ENCODE results near the gene PSMD1.

The PSMD1 gene

DNA sequence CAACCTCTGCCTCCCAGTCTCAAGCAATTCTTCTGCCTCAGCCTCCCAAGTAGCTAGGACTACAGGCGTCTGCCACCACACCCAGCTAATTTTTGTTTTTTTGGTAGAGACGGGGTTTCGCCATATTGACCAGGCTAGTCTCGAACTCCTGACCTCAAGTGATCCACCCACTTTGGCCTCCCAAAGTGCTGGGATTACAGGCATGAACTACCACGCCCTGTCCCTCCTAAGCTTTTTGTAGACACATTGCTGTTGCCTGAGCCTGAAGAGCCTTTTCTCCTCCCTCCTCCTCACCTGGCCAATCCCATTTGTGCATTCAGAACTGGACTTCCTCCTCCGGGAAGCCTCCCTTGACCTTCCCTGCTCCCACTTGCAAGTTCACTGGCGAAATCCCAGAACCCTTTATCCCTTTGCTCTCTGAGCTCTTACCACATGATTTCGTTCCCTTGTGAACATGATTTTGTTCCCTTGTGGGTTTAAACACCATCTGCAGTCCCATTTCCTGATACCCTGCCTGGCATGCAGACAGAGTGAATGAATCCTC, 16.8 kb upstream of the PSMD1 start:
- Histone ChIP-seq H3F3A (ENCODE audit: control insufficient read depth, insufficient read depth) (no peaks in the 10 kb centered on the region), H3K79me2 (ENCODE audit: control insufficient read depth, low read length) (no peaks in the 10 kb centered on the region), H3K4me1 (ENCODE audit: control insufficient read depth, low read length) (peaks cover 1% of the 10 kb centered on the region), H3K4me2 (ENCODE audit: low read length) (no peak overlapping the region), H4K20me1 (ENCODE audit: control insufficient read depth, insufficient read depth, low read depth, low read length) (no peaks in the 10 kb centered on the region), H3K9me3 (ENCODE audit: control insufficient read depth, insufficient read depth, low read length) (no peaks in the 10 kb centered on the region), H3K27me3 (ENCODE audit: control insufficient read depth, low read length) (peaks cover 45% of the 10 kb centered on the region), H3K9me2 (replicated peaks; ENCODE audit: control insufficient read depth, low read length) (no peaks in the 10 kb centered on the region), H3K36me3 (ENCODE audit: control insufficient read depth, low read length) (no peaks in the 10 kb centered on the region), H3K4me3 (ENCODE audit: low read length) (no peak overlapping the region), H3K27ac (ENCODE audit: low read depth, low read length) (no peak overlapping the region)
- TF ChIP-seq EZH2phosphoT487 (IDR thresholded peaks at IDR 0.05; ENCODE audit: borderline replicate concordance, low read length) (no peak), CTCF (IDR thresholded peaks at IDR 0.05; ENCODE audit: low read depth, low read length, poor library complexity, severe bottlenecking) (no peak)

GRCh38 chr2:231041061-231041689, 15.5 kb upstream of the PSMD1 start:
- Histone ChIP-seq H3K9me3 (ENCODE audit: control insufficient read depth, insufficient read depth, low read length) (no peaks in the 10 kb centered on the region), H3K27me3 (ENCODE audit: control insufficient read depth, low read length) (peaks cover 42% of the 10 kb centered on the region), H3F3A (ENCODE audit: control insufficient read depth, insufficient read depth) (no peaks in the 10 kb centered on the region), H3K9me2 (replicated peaks; ENCODE audit: control insufficient read depth, low read length) (no peaks in the 10 kb centered on the region), H4K20me1 (ENCODE audit: control insufficient read depth, insufficient read depth, low read depth, low read length) (no peaks in the 10 kb centered on the region), H3K4me3 (ENCODE audit: low read length) (no peak overlapping the region), H3K27ac (ENCODE audit: low read depth, low read length) (no peak overlapping the region), H3K4me2 (ENCODE audit: low read length) (no peak overlapping the region), H3K79me2 (ENCODE audit: control insufficient read depth, low read length) (no peaks in the 10 kb centered on the region), H3K4me1 (ENCODE audit: control insufficient read depth, low read length) (no peaks in the 10 kb centered on the region), H3K36me3 (ENCODE audit: control insufficient read depth, low read length) (no peaks in the 10 kb centered on the region)
- TF ChIP-seq CTCF (IDR thresholded peaks at IDR 0.05; ENCODE audit: low read depth, low read length, poor library complexity, severe bottlenecking) (no peak), EZH2phosphoT487 (IDR thresholded peaks at IDR 0.05; ENCODE audit: borderline replicate concordance, low read length) (no peak)

DNA sequence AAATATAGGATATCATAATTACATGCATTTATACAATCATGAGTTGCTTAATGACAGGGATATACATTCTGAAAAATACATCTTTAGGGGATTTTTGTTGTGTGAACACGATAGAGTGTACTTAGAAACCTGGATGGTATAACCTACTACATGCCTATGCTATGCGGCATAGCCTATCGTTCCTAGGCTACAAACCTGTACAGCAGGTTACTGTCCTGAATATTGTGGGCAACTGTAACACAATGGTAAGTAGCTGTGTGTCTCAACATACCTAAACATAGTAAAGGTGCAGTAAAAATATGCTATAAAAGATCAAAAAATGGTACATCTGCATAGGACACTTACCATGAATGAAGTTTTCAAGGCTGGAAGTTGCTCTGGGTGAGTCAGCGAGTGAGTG, 12.9 kb upstream of the PSMD1 start:
- TF ChIP-seq CTCF (IDR thresholded peaks at IDR 0.05; ENCODE audit: low read depth, low read length, poor library complexity, severe bottlenecking) (no peak), EZH2phosphoT487 (IDR thresholded peaks at IDR 0.05; ENCODE audit: borderline replicate concordance, low read length) (no peak)
- Histone ChIP-seq H3K9me3 (ENCODE audit: control insufficient read depth, insufficient read depth, low read length) (no peaks in the 10 kb centered on the region), H3K27ac (ENCODE audit: low read depth, low read length) (no peak overlapping the region), H3K27me3 (ENCODE audit: control insufficient read depth, low read length) (peaks cover 38% of the 10 kb centered on the region), H3K4me2 (ENCODE audit: low read length) (no peak overlapping the region), H3F3A (ENCODE audit: control insufficient read depth, insufficient read depth) (no peaks in the 10 kb centered on the region), H3K4me1 (ENCODE audit: control insufficient read depth, low read length) (no peaks in the 10 kb centered on the region), H3K4me3 (ENCODE audit: low read length) (no peak overlapping the region), H4K20me1 (ENCODE audit: control insufficient read depth, insufficient read depth, low read depth, low read length) (no peaks in the 10 kb centered on the region), H3K79me2 (ENCODE audit: control insufficient read depth, low read length) (no peaks in the 10 kb centered on the region), H3K9me2 (replicated peaks; ENCODE audit: control insufficient read depth, low read length) (no peaks in the 10 kb centered on the region), H3K36me3 (ENCODE audit: control insufficient read depth, low read length) (no peaks in the 10 kb centered on the region)
